Skeletal muscle satellite cell (primary cell): ENCODE results near the gene SH3PXD2B.
"Not testable (repeated sequence)": the region's sequence is repeated elsewhere in the genome, so short reads cannot be mapped to it uniquely, and the experiment has no call there.

ENCODE experiments used
- H3K27me3 ChIP-seq: 2 replicates; pipeline ENCODE4 v1.7.0; 2013; ENCODE audit warnings: low read length; ENCODE audit not compliant: control insufficient read depth, insufficient read depth
- H3K36me3 ChIP-seq: 2 replicates; pipeline ENCODE4 v1.7.0; 2013; ENCODE audit warnings: mild to moderate bottlenecking, control low read depth, low read length; ENCODE audit not compliant: insufficient read depth
- H3K4me1 ChIP-seq: 2 replicates; pipeline ENCODE4 v1.7.0; 2013; ENCODE audit warnings: low read length; ENCODE audit not compliant: control insufficient read depth, insufficient read depth
- H3K4me2 ChIP-seq: 2 replicates; pipeline ENCODE4 v1.7.0; 2013; ENCODE audit warnings: mild to moderate bottlenecking, low read length
- H3K4me3 ChIP-seq: 2 replicates; pipeline ENCODE4 v1.7.0; 2013; ENCODE audit warnings: low read length
- H3K9ac ChIP-seq: 2 replicates; pipeline ENCODE4 v1.7.0; 2013; ENCODE audit warnings: mild to moderate bottlenecking, low read depth, low read length, moderate library complexity
- H3K9me3 ChIP-seq: replicated peaks from 2 replicates; pipeline ENCODE4 v1.7.0; 2013; ENCODE audit warnings: mild to moderate bottlenecking, control low read depth, low read length

Gene SH3PXD2B

DNA sequence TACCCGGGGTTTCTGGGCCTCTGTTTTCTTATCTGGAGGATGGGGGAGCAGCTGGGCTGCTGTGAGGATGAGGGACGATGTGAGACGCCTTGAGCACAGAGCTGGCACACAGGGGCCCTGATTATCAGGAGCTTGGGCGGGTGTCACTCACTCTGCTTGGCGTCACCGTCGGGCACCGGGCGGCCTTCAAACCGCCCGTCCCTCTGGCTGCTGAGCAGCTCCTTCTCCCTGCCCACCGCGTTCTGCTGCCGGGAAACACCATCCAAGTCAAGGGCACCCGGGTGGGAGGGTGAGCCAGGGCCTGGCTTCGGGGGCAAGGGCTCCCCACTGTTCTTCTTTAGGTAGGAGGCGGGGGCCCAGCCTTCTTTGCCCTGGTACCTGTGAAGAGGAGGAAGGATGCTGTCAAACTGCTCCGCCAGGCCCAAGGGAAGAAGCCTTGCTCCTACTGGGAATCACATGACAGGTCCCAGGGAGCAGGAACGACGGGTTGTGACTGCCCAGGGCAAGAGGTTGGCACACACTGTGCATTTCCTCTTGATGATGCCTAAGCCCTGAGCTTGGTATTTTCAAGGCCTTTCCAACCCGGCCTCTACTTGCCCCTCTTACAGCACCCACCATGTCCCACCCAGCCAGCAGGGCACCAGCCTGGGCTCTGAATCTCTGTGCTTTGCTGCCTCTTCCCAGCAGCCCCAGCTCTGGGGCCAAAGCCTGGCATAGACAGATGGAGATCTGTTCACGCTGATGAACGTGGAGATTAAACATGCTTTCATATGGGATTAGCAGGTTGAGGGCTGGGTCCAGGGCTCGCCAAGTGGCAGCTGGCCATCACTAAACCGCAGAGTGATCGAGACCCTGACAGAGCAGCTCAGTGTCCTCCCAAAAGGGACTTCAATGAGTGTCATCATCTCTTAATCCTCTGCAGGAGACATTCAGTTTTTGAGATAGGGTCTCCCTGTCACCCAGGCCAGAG, 103.8 kb downstream of the SH3PXD2B start:
- H3K27me3 ChIP-seq: no peaks in the 10 kb centered on the region
- H3K9me3 ChIP-seq: no peaks in the 10 kb centered on the region
- H3K4me3 ChIP-seq: no peak overlapping the region
- no peak overlapping the region for H3K9ac ChIP-seq
- no peak overlapping the region for H3K4me2 ChIP-seq
- peaks cover 84% of the 10 kb centered on the region for H3K36me3 ChIP-seq
- peaks cover 14% of the 10 kb centered on the region for H3K4me1 ChIP-seq

DNA sequence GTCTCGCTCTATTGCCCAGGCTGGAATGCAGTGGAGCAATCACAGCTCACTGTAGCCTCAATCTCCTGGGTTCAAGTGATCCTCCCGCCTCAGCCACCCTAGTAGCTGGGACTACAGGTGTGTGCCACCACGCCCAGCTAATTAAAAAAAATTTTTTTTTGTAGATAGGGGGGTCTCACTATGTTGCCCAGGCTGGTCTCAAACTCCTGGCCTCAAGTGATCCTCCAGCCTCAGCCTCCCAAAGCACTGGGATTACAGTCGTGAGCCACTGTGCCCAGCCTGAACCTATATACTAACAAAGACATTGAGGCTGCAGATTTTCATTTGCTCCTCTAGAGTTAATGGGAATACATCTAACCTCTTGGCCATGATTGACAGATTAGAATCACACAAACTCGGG, 105.6 kb downstream of the SH3PXD2B start:
- H3K36me3 ChIP-seq: peaks cover 87% of the 10 kb centered on the region
- H3K4me2 ChIP-seq, H3K27me3 ChIP-seq, H3K9me3 ChIP-seq, H3K9ac ChIP-seq, H3K4me1 ChIP-seq, H3K4me3 ChIP-seq: not testable (repeated sequence)

DNA sequence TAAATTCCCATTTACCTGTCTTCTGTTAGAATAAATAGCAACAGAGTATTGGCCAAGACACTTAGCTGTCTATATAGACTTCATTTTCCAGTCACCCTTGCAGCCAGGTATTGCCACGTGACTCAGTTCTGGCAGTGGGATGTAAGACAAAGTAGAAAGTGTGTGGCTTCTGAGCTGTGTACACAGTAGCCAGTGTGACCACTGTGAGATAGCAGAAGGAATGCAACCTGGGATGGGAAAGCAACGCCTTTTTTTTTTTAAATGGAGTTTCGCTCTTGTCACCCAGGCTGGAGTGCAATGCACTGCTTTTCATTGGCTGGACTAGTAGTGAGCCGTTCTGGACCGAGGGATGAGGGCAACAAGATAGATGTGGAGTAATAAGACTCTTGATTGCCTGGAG, 106.2 kb downstream of the SH3PXD2B start:
- H3K4me1 ChIP-seq: no peaks in the 10 kb centered on the region
- no peak overlapping the region for H3K4me2 ChIP-seq
- H3K27me3 ChIP-seq: no peaks in the 10 kb centered on the region
- H3K4me3 ChIP-seq: no peak overlapping the region
- peaks cover 84% of the 10 kb centered on the region for H3K36me3 ChIP-seq
- H3K9me3 ChIP-seq: no peaks in the 10 kb centered on the region
- no peak overlapping the region for H3K9ac ChIP-seq

DNA sequence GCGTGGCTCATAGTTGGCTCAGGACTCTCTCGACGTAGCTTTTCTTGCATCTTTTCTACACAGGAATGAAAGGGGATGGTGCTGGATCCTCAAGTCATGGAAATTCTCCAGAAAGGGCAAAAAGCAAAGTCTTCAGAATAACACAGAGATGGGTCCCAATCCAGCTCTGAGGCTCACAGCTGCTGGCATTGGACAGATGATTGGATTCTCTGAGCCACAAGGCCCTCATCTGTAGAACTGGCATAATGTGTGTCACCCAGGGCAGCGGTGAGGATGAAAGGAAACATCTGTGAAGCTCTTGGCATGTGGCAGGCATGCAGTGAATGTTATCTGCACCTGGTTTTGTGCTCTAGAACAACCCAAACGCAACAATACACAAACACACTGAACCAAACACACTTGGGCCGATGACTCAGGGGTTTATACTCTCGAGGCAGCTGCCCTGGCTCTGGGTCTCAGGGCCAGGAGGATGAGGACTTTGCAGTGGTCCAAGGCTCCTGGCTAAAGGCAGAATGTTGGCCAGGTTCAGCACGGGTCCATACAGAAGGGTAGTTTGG, 106.8 kb downstream of the SH3PXD2B start:
- Histone ChIP-seq H3K4me2 (no peak overlapping the region), H3K36me3 (peaks cover 84% of the 10 kb centered on the region), H3K4me3 (no peak overlapping the region), H3K9ac (no peak overlapping the region), H3K4me1 (no peaks in the 10 kb centered on the region), H3K9me3 (no peaks in the 10 kb centered on the region), H3K27me3 (no peaks in the 10 kb centered on the region)

DNA sequence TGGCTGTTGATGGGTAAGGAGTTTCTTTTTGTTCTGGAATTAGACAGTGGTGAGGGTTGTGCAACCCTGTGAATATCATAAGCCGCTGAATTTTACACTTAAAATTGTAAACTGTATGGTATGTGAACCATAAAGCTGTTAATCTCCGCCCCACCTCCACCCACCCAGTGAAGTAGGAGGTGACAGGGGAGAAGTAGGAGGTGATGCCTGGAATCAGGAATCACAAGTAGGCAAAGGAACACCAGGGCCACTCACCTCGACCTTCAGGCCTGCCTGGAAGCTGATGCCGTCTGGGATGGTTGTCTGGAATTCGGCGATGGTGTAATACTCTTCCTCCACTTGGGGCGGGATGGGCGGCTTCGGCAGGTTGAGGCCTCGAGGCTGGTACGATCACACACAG, 108.4 kb downstream of the SH3PXD2B start:
- Histone ChIP-seq H3K9me3 (no peaks in the 10 kb centered on the region), H3K36me3 (peaks cover 79% of the 10 kb centered on the region), H3K4me1 (no peaks in the 10 kb centered on the region), H3K4me3 (no peak overlapping the region), H3K27me3 (no peaks in the 10 kb centered on the region), H3K9ac (no peak overlapping the region), H3K4me2 (no peak overlapping the region)

DNA sequence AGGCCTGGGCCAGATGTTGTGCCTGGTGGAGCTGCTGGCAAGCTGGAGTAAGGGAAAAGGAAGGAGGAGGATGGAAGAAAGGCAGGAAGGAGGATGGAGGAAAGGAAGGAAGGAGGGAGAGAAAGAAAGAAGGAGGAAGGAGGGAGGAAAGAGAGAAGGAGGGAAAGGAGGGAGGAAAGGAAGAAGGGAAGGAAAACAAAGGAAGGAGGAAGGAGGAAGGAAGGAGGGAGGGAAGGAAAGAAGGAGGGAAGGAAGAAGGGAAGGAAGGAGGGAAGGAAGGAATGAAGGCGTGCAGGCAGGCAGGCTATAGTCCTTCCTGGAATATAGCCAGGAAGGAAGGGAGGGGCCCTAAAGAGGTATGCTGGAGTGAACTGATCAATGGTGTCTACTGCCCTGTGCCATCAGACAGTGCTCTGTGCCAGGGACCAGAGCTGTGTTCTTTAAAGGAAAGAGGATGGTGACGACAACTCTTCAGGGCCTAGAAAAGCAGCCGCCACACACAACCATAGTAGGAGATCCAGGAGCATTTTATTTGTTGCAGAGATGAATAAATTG, 109.4 kb downstream of the SH3PXD2B start:
- Histone ChIP-seq H3K27me3 (no peaks in the 10 kb centered on the region), H3K4me3 (no peak overlapping the region), H3K4me2 (no peak overlapping the region), H3K36me3 (peaks cover 81% of the 10 kb centered on the region), H3K9ac (no peak overlapping the region), H3K9me3 (no peaks in the 10 kb centered on the region), H3K4me1 (no peaks in the 10 kb centered on the region)

DNA sequence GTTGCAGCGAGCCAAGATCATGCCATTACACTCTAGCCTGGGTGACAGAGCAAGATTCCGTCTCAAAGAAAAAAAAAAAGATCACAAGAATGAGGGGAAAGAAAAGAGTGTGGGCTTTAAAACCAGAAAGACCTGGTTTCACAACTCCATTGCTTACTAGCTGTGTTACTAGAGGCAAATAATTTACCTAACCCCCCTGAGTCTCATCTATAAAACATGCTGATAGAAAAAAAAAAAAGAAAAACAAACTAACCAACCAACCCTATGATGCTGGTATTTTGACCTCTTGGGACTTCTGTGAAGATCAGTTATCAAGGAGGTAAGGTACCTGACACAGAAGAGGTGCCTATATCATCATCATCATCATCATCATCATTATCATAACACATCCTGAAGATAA, 110.6 kb downstream of the SH3PXD2B start:
- Histone ChIP-seq H3K36me3 (peaks cover 83% of the 10 kb centered on the region), H3K27me3 (no peaks in the 10 kb centered on the region), H3K9me3 (no peaks in the 10 kb centered on the region), H3K4me1 (no peaks in the 10 kb centered on the region), H3K9ac (no peak overlapping the region), H3K4me3 (no peak overlapping the region), H3K4me2 (no peak overlapping the region)

DNA sequence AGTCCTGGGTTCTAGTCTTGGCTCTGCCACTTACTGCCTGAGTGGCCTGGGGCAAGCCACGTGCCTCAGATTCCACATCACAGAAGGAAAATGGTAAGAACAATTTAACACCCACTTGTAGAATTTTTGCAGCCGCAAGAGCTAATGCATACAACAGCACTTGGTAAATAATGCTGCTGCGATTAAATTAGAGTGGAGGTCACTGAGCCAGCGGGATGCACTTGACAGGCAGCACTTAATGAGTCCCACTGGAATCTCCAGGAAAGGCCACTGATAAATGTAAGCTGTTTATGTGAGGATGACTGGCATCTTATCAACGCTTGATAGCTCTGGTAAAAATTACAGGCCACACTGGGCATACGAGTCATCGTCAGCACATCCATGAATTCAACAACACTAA, 111.4 kb downstream of the SH3PXD2B start:
- H3K36me3 ChIP-seq: peaks cover 84% of the 10 kb centered on the region

DNA sequence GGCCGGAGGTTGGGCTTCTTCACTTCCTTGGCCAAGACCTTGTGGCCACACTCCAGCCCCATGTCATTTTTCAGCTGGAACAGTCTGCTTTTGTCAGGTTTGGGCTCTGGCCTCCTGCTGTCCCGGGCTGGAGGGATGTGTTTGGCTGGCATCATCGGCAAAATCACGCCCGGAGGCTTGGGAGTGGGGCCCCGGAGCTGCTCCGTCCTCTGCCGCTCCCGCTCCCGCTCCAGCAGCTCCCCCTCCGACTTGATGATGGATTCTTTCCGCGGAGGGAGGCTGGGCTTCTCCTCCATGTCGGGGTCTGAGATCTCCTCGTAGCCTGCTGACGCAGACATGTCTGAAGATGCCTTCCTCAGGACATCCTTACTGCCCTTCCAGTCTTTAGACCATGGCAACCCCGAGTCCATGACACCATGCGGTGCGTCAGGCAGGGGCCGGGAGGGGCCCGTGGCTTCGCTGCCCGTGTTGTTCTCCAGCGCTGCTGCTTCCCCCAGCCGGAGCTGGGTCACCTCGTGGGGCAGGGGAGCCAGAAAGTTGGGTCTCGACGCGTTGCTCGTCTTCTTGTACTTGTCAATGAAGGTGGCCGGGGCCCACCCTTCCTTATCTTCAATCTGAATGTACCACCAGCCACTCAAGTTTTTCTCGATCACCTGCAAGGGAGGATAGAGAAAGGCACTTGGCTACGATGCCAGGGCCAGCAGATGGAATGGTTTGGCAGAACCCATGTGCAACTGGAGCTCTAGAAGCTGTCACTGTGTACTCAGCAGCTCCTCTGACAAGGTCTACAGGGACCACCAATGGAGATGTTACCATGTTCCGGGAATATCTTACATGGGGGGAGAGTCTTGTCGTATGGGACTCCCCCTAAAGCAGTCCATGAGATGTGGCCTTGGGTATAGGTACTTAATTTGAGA, 114.8 kb downstream of the SH3PXD2B start:
- no peak overlapping the region for H3K4me3 ChIP-seq
- H3K4me2 ChIP-seq: no peak overlapping the region
- peaks cover 6% of the 10 kb centered on the region for H3K4me1 ChIP-seq
- no peak overlapping the region for H3K9ac ChIP-seq
- H3K27me3 ChIP-seq: no peaks in the 10 kb centered on the region
- H3K36me3 ChIP-seq: peaks cover 67% of the 10 kb centered on the region
- no peaks in the 10 kb centered on the region for H3K9me3 ChIP-seq

More for the DNA sequence above, 111.4 kb downstream of the SH3PXD2B start:
- H3K4me2 ChIP-seq: no peak overlapping the region
- no peaks in the 10 kb centered on the region for H3K4me1 ChIP-seq
- no peak overlapping the region for H3K9ac ChIP-seq
- no peaks in the 10 kb centered on the region for H3K9me3 ChIP-seq
- H3K4me3 ChIP-seq: no peak overlapping the region
- no peaks in the 10 kb centered on the region for H3K27me3 ChIP-seq

DNA sequence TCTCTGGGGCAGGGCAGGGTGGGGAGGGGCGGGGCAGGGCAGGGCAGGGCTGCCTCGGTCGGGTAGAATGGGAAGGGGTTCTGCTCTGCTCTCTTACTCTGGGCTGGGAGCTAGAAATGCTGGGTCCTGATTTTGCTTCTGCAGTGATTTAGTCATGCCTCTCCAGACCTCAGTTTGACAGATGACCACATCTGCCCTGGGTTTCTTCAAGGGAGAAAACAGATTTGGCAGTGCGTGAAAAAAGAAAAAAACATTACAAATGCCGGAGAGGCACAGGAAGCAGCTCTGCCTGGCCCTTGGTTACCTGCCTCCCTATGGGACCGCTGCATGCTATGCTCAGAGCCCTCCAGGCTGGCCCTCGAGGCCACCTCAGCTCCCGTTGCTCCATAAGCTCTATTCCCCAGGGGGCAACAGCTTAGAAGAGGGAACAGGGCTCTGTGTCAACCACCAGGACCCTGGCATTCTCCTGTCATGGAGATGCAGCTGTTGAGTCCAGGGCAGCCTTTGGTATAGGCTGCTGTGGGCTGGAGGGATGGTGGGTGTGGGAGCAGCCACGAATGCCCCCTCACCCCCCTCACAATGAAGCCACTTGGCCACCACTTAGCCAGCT, 117.5 kb downstream of the SH3PXD2B start:
- no peak overlapping the region for H3K4me2 ChIP-seq
- no peak overlapping the region for H3K9ac ChIP-seq
- no peaks in the 10 kb centered on the region for H3K27me3 ChIP-seq
- H3K9me3 ChIP-seq: no peaks in the 10 kb centered on the region
- no peak overlapping the region for H3K4me3 ChIP-seq
- H3K36me3 ChIP-seq: peaks cover 62% of the 10 kb centered on the region
- peaks cover 6% of the 10 kb centered on the region for H3K4me1 ChIP-seq

DNA sequence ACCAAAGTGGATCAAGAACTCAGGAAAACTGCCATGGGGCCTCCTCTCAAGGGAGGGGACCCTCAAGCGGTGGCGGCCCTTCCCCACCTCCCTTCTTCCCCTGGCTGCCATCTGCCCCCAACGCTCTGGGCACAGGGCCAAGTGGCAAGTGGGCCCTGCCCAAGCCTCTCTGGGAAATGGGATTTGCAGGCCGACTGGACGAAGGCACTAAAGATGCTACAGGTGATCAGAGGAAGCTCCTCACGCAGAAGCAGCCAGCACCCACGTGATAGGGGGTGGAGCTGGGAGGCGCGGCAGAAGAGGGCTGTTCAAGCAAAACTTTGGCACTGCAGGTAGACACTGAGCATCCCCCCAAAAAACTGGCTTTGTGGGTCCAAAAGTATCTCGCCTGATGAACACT, 118.1 kb downstream of the SH3PXD2B start:
- Histone ChIP-seq H3K4me1 (peaks cover 6% of the 10 kb centered on the region), H3K4me2 (no peak overlapping the region), H3K36me3 (peaks cover 60% of the 10 kb centered on the region), H3K4me3 (no peak overlapping the region), H3K9ac (no peak overlapping the region), H3K27me3 (no peaks in the 10 kb centered on the region), H3K9me3 (no peaks in the 10 kb centered on the region)
